SK-N-MC (cell line): ENCODE results near the gene ACP1.

Experiments
- EZH2 ChIP-seq: fragments of 200-600 bp; sonication (generic); IDR thresholded peaks from one replicate; pipeline ENCODE4 v1.6.1; 2017; ENCODE audit warnings: antibody characterized with exemption
- POLR2AphosphoS5 ChIP-seq: IDR thresholded peaks from 2 replicates; pipeline ENCODE4 v1.6.1; 2012; ENCODE audit warnings: mild to moderate bottlenecking, low read depth, low read length, borderline replicate concordance

GRCh38 chr2:231521-232185 lies 33.1 kb upstream of the ACP1 start:
- TF ChIP-seq EZH2 (no peak), POLR2AphosphoS5 (no peak)
